Measurements from ENCODE around the gene USP40.

USP40 gene

GRCh38 chr2:233476651-233477547 is 89.7 kb downstream of the USP40 start:
- Histone ChIP-seq H3K27me3 (ENCODE audit: control insufficient read depth, insufficient read depth, low read length, poor library complexity, severe bottlenecking) (no peaks in the 10 kb centered on the region), H3K27ac (ENCODE audit: insufficient read depth, low read depth, low read length, poor library complexity, severe bottlenecking) (no peak overlapping the region), H3K9me3 (ENCODE audit: control insufficient read depth, low read length) (no peaks in the 10 kb centered on the region), H3K36me3 (ENCODE audit: control insufficient read depth, insufficient read depth, low read length) (no peaks in the 10 kb centered on the region), H3K4me3 (ENCODE audit: insufficient read depth, low read depth, low read length) (no peak overlapping the region), H3K4me1 (ENCODE audit: control insufficient read depth, insufficient read depth, low read length) (no peaks in the 10 kb centered on the region)
- WGBS, 2 experiments: 94 to 96% methylated on average over 45 of the region's 45 CpGs

DNA sequence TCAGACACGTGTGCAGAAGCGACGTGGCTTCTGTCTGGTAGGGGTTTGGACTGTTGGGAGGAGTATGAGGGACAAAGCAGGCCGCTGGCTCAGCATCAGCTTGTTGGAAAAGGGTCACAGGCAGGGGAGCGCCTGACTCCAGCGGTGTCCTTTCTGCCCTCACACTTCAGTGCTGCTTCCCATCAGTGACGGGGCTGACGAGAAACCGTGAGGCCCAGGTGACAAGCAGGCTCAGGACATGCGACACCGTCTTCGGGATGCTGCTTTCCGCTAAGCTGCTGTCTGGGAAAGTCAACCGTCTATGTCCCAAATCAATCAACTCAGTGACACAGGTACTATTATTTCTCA is 90.5 kb downstream of the USP40 start:
- no peak overlapping the region for H3K4me3 ChIP-seq (ENCODE audit: insufficient read depth, low read depth, low read length)
- no peaks in the 10 kb centered on the region for H3K27me3 ChIP-seq (ENCODE audit: control insufficient read depth, insufficient read depth, low read length, poor library complexity, severe bottlenecking)
- no peaks in the 10 kb centered on the region for H3K36me3 ChIP-seq (ENCODE audit: control insufficient read depth, insufficient read depth, low read length)
- H3K9me3 ChIP-seq (ENCODE audit: control insufficient read depth, low read length): no peaks in the 10 kb centered on the region
- 93 to 94% methylated on average over 14 of the region's 14 CpGs for WGBS, 2 experiments
- H3K4me1 ChIP-seq (ENCODE audit: control insufficient read depth, insufficient read depth, low read length): no peaks in the 10 kb centered on the region
- no peak overlapping the region for H3K27ac ChIP-seq (ENCODE audit: insufficient read depth, low read depth, low read length, poor library complexity, severe bottlenecking)

DNA sequence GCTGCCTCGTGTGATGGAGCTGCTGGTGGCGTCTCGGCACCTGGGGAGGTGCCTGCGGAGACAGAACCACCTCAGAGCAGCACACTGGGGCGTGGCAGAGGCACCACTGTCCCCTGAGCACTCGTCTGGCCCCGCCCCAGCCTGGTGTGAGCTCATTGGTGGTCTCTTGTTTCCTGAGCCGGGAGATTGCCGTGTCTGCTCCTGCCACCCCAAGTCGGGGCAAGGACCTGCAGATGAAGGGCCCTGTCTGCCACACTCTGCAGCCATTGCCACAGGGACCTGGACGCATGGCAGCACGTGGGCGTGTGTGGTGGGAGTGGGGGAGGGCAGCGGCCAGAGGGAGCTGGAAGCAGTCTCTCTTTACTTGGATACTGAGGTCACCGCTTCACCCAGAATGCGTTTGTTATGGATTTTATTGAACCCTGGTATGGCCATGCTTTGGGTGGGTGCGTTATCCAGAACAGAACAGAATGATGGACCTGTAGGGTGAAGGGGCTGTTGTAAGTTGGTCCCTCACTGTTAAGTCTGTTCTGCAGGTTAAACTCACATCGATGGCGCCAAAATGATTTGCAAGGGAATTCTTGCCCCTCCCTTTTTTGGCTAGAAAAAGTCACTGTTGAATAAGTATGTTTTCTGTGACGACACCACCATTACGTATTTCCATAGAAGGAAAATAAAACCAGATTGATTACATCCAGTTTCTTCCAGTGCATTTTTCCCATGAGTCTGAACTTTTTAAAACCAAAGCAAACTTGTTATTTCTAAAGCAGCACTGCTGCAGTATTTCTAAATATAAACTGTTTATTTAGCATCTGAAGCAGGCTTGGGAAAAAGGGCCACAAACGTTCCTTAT is 92.0 kb downstream of the USP40 start:
- no peak overlapping the region for H3K4me3 ChIP-seq (ENCODE audit: insufficient read depth, low read depth, low read length)
- 83 to 85% methylated on average over 21 to 22 of the region's 22 CpGs for WGBS, 2 experiments
- H3K9me3 ChIP-seq (ENCODE audit: control insufficient read depth, low read length): no peaks in the 10 kb centered on the region
- no peaks in the 10 kb centered on the region for H3K4me1 ChIP-seq (ENCODE audit: control insufficient read depth, insufficient read depth, low read length)
- no peaks in the 10 kb centered on the region for H3K36me3 ChIP-seq (ENCODE audit: control insufficient read depth, insufficient read depth, low read length)
- H3K27ac ChIP-seq (ENCODE audit: insufficient read depth, low read depth, low read length, poor library complexity, severe bottlenecking): no peak overlapping the region
- no peaks in the 10 kb centered on the region for H3K27me3 ChIP-seq (ENCODE audit: control insufficient read depth, insufficient read depth, low read length, poor library complexity, severe bottlenecking)

- Histone ChIP-seq H3K4me3 (ENCODE audit: insufficient read depth, low read depth, low read length) (no peak overlapping the region), H3K4me1 (ENCODE audit: control insufficient read depth, insufficient read depth, low read length) (no peaks in the 10 kb centered on the region), H3K27ac (ENCODE audit: insufficient read depth, low read depth, low read length, poor library complexity, severe bottlenecking) (no peak overlapping the region), H3K36me3 (ENCODE audit: control insufficient read depth, insufficient read depth, low read length) (no peaks in the 10 kb centered on the region), H3K9me3 (ENCODE audit: control insufficient read depth, low read length) (no peaks in the 10 kb centered on the region), H3K27me3 (ENCODE audit: control insufficient read depth, insufficient read depth, low read length, poor library complexity, severe bottlenecking) (no peaks in the 10 kb centered on the region)
- 96 to 97% methylated on average over 10 of the region's 10 CpGs for WGBS, 2 experiments
Observed at GRCh38 chr2:233473878-233474277, 92.7 kb downstream of the USP40 start.

DNA sequence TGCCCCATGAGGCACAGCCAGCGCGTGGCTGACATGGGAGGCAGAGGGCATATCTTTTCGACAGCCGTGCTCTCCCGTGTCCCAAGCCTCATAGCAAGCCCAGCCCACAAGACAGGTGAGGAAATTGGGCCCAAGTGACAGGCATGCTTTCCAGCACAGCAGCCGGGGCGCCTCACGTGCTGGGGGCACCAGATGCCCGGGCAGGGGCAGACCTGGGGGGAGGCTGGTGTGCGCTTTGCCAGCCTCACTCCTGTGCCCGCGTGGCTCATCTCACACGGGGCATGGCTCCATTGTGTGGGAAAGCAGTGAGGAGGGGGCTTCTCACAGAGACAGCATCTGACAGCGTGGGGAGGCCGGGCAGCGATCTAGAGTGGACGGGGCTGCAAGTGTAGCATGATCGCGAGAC is 93.2 kb downstream of the USP40 start:
- Histone ChIP-seq H3K4me1 (ENCODE audit: control insufficient read depth, insufficient read depth, low read length) (no peaks in the 10 kb centered on the region), H3K36me3 (ENCODE audit: control insufficient read depth, insufficient read depth, low read length) (no peaks in the 10 kb centered on the region), H3K9me3 (ENCODE audit: control insufficient read depth, low read length) (no peaks in the 10 kb centered on the region), H3K27ac (ENCODE audit: insufficient read depth, low read depth, low read length, poor library complexity, severe bottlenecking) (no peak overlapping the region), H3K27me3 (ENCODE audit: control insufficient read depth, insufficient read depth, low read length, poor library complexity, severe bottlenecking) (no peaks in the 10 kb centered on the region), H3K4me3 (ENCODE audit: insufficient read depth, low read depth, low read length) (no peak overlapping the region)
- WGBS, 2 experiments: 96% methylated on average over 19 of the region's 19 CpGs

DNA sequence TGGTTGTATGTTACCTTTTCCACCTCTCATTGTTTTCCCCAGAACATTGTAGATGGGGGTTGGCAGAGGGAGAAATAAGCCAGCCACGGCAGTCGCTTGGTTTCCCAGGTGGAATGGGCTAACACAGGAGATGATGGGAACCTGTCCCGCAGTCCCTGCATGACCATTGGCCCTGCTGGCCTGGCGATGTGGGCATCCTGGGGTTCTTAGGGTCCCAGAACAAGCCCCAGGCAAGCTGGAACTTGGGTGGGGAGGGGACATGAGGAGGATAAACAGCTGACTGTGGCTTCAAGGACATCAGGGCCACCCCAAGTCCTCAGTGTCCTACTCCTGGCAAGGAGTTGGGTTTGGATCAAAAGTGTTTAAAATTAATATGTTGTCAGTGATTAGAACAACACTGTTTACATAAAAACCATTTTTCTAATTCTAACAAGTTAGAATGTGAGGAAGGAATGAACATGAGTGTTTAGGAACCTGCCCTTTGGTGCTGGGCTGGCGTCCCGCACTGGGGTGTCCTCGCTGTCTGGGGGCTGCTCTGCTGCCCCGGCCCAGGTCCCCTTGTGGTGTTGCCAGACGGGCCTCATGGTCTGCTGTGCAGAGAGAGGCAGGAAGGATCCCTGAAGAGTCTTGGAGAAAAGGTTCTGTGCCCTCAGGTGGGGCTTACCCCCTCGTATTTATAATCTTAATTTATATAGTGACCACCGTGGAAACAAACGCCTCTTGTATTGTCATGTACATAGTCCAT is 95.1 kb downstream of the USP40 start:
- no peaks in the 10 kb centered on the region for H3K9me3 ChIP-seq (ENCODE audit: control insufficient read depth, low read length)
- H3K27ac ChIP-seq (ENCODE audit: insufficient read depth, low read depth, low read length, poor library complexity, severe bottlenecking): no peak overlapping the region
- H3K27me3 ChIP-seq (ENCODE audit: control insufficient read depth, insufficient read depth, low read length, poor library complexity, severe bottlenecking): no peaks in the 10 kb centered on the region
- H3K4me1 ChIP-seq (ENCODE audit: control insufficient read depth, insufficient read depth, low read length): no peaks in the 10 kb centered on the region
- H3K4me3 ChIP-seq (ENCODE audit: insufficient read depth, low read depth, low read length): no peak overlapping the region
- 94 to 96% methylated on average over 12 of the region's 12 CpGs for WGBS, 2 experiments
- H3K36me3 ChIP-seq (ENCODE audit: control insufficient read depth, insufficient read depth, low read length): no peaks in the 10 kb centered on the region

GRCh38 chr2:233470839-233471238 is 95.7 kb downstream of the USP40 start:
- H3K4me3 ChIP-seq (ENCODE audit: insufficient read depth, low read depth, low read length): no peak overlapping the region
- H3K36me3 ChIP-seq (ENCODE audit: control insufficient read depth, insufficient read depth, low read length): no peaks in the 10 kb centered on the region
- no peaks in the 10 kb centered on the region for H3K9me3 ChIP-seq (ENCODE audit: control insufficient read depth, low read length)
- H3K27me3 ChIP-seq (ENCODE audit: control insufficient read depth, insufficient read depth, low read length, poor library complexity, severe bottlenecking): no peaks in the 10 kb centered on the region
- no peaks in the 10 kb centered on the region for H3K4me1 ChIP-seq (ENCODE audit: control insufficient read depth, insufficient read depth, low read length)
- H3K27ac ChIP-seq (ENCODE audit: insufficient read depth, low read depth, low read length, poor library complexity, severe bottlenecking): no peak overlapping the region
- 95 to 96% methylated on average over 14 of the region's 14 CpGs for WGBS, 2 experiments

GRCh38 chr2:233470011-233470687 is 96.4 kb downstream of the USP40 start:
- Histone ChIP-seq H3K4me3 (ENCODE audit: insufficient read depth, low read depth, low read length) (no peak overlapping the region), H3K27me3 (ENCODE audit: control insufficient read depth, insufficient read depth, low read length, poor library complexity, severe bottlenecking) (no peaks in the 10 kb centered on the region), H3K36me3 (ENCODE audit: control insufficient read depth, insufficient read depth, low read length) (no peaks in the 10 kb centered on the region), H3K9me3 (ENCODE audit: control insufficient read depth, low read length) (no peaks in the 10 kb centered on the region), H3K27ac (ENCODE audit: insufficient read depth, low read depth, low read length, poor library complexity, severe bottlenecking) (no peak overlapping the region), H3K4me1 (ENCODE audit: control insufficient read depth, insufficient read depth, low read length) (no peaks in the 10 kb centered on the region)
- WGBS, 2 experiments: 89 to 90% methylated on average over 20 of the region's 20 CpGs

- WGBS, 2 experiments: 90 to 93% methylated on average over 32 of the region's 32 CpGs
- no peak overlapping the region for H3K4me3 ChIP-seq (ENCODE audit: insufficient read depth, low read depth, low read length)
- H3K27ac ChIP-seq (ENCODE audit: insufficient read depth, low read depth, low read length, poor library complexity, severe bottlenecking): no peak overlapping the region
- no peaks in the 10 kb centered on the region for H3K4me1 ChIP-seq (ENCODE audit: control insufficient read depth, insufficient read depth, low read length)
- H3K9me3 ChIP-seq (ENCODE audit: control insufficient read depth, low read length): no peaks in the 10 kb centered on the region
- H3K27me3 ChIP-seq (ENCODE audit: control insufficient read depth, insufficient read depth, low read length, poor library complexity, severe bottlenecking): no peaks in the 10 kb centered on the region
- no peaks in the 10 kb centered on the region for H3K36me3 ChIP-seq (ENCODE audit: control insufficient read depth, insufficient read depth, low read length)
Observed at GRCh38 chr2:233469261-233470010, 97.1 kb downstream of the USP40 start.

Measured in ectodermal cell (in vitro differentiated cells).